Body of pancreas (tissue), 4 donors: Measurements from ENCODE around the gene ERBB4.

Experiments used
- POLR2A ChIP-seq, 3 donors: fragments of 450-650 bp; IDR thresholded peaks; one replicate each; pipeline ENCODE4 v1.6.1; 2016; ENCODE audit warnings: antibody characterized with exemption in 3 of 3, mild to moderate bottlenecking in 2 of 3
- TF ChIP-seq, protein P1 (sequence below), 7 experiments: fragments of 450-650 bp in 4 of 7; fragments of 200-600 bp in 3 of 7; sonication (generic) in 3 of 7; IDR thresholded peaks; one replicate each; pipeline ENCODE4 v1.5.1; 2016 to 2019; ENCODE audit warnings: antibody characterized with exemption in 7 of 7

DNA sequence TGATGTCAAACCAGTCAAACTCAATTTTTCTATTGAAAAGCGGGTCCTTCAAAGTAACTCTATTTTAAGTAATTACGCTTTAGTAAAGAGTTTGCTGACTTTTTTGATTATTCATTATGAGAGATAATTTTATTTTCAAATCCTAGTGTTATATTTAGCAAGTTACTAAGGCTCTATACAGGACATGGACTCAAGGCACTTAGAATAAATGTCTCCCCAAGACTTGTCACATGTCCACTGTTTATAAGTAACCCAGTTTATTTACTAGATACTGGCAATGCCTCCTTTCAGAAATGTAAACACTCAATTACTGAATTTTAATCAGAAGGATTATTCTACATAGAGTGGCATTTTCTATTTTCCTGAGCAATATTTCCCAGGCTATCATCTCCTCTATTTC is 638.1 kb downstream of the ERBB4 start:
- TF ChIP-seq, protein P1, sequence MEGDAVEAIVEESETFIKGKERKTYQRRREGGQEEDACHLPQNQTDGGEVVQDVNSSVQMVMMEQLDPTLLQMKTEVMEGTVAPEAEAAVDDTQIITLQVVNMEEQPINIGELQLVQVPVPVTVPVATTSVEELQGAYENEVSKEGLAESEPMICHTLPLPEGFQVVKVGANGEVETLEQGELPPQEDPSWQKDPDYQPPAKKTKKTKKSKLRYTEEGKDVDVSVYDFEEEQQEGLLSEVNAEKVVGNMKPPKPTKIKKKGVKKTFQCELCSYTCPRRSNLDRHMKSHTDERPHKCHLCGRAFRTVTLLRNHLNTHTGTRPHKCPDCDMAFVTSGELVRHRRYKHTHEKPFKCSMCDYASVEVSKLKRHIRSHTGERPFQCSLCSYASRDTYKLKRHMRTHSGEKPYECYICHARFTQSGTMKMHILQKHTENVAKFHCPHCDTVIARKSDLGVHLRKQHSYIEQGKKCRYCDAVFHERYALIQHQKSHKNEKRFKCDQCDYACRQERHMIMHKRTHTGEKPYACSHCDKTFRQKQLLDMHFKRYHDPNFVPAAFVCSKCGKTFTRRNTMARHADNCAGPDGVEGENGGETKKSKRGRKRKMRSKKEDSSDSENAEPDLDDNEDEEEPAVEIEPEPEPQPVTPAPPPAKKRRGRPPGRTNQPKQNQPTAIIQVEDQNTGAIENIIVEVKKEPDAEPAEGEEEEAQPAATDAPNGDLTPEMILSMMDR (IDR thresholded peaks at IDR 0.05): no peak
- no peak for TF ChIP-seq POLR2A (IDR thresholded peaks at IDR 0.05)
